ENCODE data around the gene WDFY4. TPM values are rescaled to one million over a fixed set of nuclear protein-coding genes. Genes with fewer than 3 reads are reported as not detected.
"Not testable (repeated sequence)": the region's sequence is repeated elsewhere in the genome, so short reads cannot be mapped to it uniquely, and the experiment has no call there.

WDFY4 gene
- total and polyA plus RNA-seq, 7 experiments from 2014 or later = 0.12 to 39.3 (median 1.5) TPM

- no peaks in the 10 kb centered on the region for H3K36me3 Mint-ChIP-seq
- POLR2A ChIA-PET = no interaction called here
- H3K4me1 Mint-ChIP-seq = peaks cover 7 to 13% (median 9%) of the 10 kb centered on the region in 7 donors
- H3K4me1 ChIP-seq (ENCODE audit: control insufficient read depth in 2 of 2, insufficient read depth in 2 of 2, low read length in 2 of 2) = no peaks in the 10 kb centered on the region
- peaks cover 0 to 32% (median 15%) of the 10 kb centered on the region in 11 donors for H3K9me3 Mint-ChIP-seq
- no peaks in the 10 kb centered on the region for H3K27me3 ChIP-seq (ENCODE audit: control insufficient read depth in 2 of 2, insufficient read depth in 2 of 2, low read length in 2 of 2)
- H3K4me3 Mint-ChIP-seq = no peak overlapping the region
- no peaks in the 10 kb centered on the region for H3K9me3 ChIP-seq (ENCODE audit: control insufficient read depth in 2 of 3, low read length in 3 of 3)
- H3K27me3 Mint-ChIP-seq = peaks cover 15 to 46% (median 39%) of the 10 kb centered on the region in 5 donors
- DNase-seq (no peak), ATAC-seq (no peak)
- H3K27ac Mint-ChIP-seq = no peak overlapping the region
- no peaks in the 10 kb centered on the region for H3K36me3 ChIP-seq (ENCODE audit: control insufficient read depth in 2 of 3, insufficient read depth in 3 of 3, low read length in 3 of 3)
- CTCF ChIA-PET = no interaction called here
- no peak overlapping the region for H3K4me3 ChIP-seq (ENCODE audit: low read length)
- H3K27ac ChIP-seq (ENCODE audit: low read depth, low read length) = no peak overlapping the region
- intact Hi-C loops (cut with micrococcal nuclease) = no loop called here
Observed at GRCh38 chr10:48638739-48639527, 45.7 kb upstream of the WDFY4 start.

- CTCF ChIA-PET = interaction anchor here (0.6 kb wide), 1 partner anchor 240 kb away, joined by 3 read pairs; no protein-coding TSS in a partner anchor
- no peaks in the 10 kb centered on the region for H3K36me3 Mint-ChIP-seq
Observed at GRCh38 chr10:48639632-48640031, 45.0 kb upstream of the WDFY4 start.

GRCh38 chr10:48640326-48640725, 44.3 kb upstream of the WDFY4 start:
- H3K36me3 ChIP-seq (ENCODE audit: control insufficient read depth in 2 of 3, insufficient read depth in 3 of 3, low read length in 3 of 3) = no peaks in the 10 kb centered on the region
- no peak overlapping the region for H3K4me3 Mint-ChIP-seq
- H3K4me3 ChIP-seq (ENCODE audit: low read length) = no peak overlapping the region
- peaks cover 20 to 57% (median 39%) of the 10 kb centered on the region in 5 donors for H3K27me3 Mint-ChIP-seq
- H3K36me3 Mint-ChIP-seq = no peaks in the 10 kb centered on the region
- H3K4me1 ChIP-seq (ENCODE audit: control insufficient read depth in 2 of 2, insufficient read depth in 2 of 2, low read length in 2 of 2) = no peaks in the 10 kb centered on the region
- H3K4me1 Mint-ChIP-seq = peaks cover 0 to 2% (median 0%) of the 10 kb centered on the region in 7 donors
- ChIA-PET POLR2A (interaction anchor here (0.6 kb wide), 1 partner anchor 15 kb away, joined by 3 read pairs; no protein-coding TSS in a partner anchor), CTCF (interaction anchor here (0.6 kb wide), 1 partner anchor 241 kb away, joined by 3 read pairs; no protein-coding TSS in a partner anchor)
- DNase-seq (no peak), ATAC-seq (no peak)
- H3K9me3 ChIP-seq (ENCODE audit: control insufficient read depth in 2 of 3, low read length in 3 of 3) = no peaks in the 10 kb centered on the region
- H3K27ac Mint-ChIP-seq = no peak overlapping the region
- no peak overlapping the region for H3K27ac ChIP-seq (ENCODE audit: low read depth, low read length)
- no peaks in the 10 kb centered on the region for H3K27me3 ChIP-seq (ENCODE audit: control insufficient read depth in 2 of 2, insufficient read depth in 2 of 2, low read length in 2 of 2)
- H3K9me3 Mint-ChIP-seq = peaks cover 0 to 32% (median 15%) of the 10 kb centered on the region in 11 donors
- intact Hi-C loops (cut with micrococcal nuclease) = no loop called here

More at GRCh38 chr10:48639632-48640031, 45.0 kb upstream of the WDFY4 start:
- H3K36me3 ChIP-seq (ENCODE audit: control insufficient read depth in 2 of 3, insufficient read depth in 3 of 3, low read length in 3 of 3) = no peaks in the 10 kb centered on the region
- H3K4me1 ChIP-seq (ENCODE audit: control insufficient read depth in 2 of 2, insufficient read depth in 2 of 2, low read length in 2 of 2) = no peaks in the 10 kb centered on the region
- POLR2A ChIA-PET = no interaction called here
- Mint-ChIP-seq H3K9me3 (peaks cover 0 to 32% (median 15%) of the 10 kb centered on the region in 11 donors), H3K4me3 (no peak overlapping the region), H3K27me3 (peaks cover 15 to 51% (median 39%) of the 10 kb centered on the region in 5 donors), H3K27ac (no peak overlapping the region), H3K4me1 (peaks cover 0 to 7% (median 2%) of the 10 kb centered on the region in 7 donors)
- H3K27me3 ChIP-seq (ENCODE audit: control insufficient read depth in 2 of 2, insufficient read depth in 2 of 2, low read length in 2 of 2) = no peaks in the 10 kb centered on the region
- ATAC-seq (no peak), DNase-seq (no peak)
- H3K27ac ChIP-seq (ENCODE audit: low read depth, low read length) = no peak overlapping the region
- H3K4me3 ChIP-seq (ENCODE audit: low read length) = no peak overlapping the region
- no peaks in the 10 kb centered on the region for H3K9me3 ChIP-seq (ENCODE audit: control insufficient read depth in 2 of 3, low read length in 3 of 3)
- intact Hi-C loops (cut with micrococcal nuclease) = no loop called here

- CTCF ChIA-PET; DNase-seq; H3K4me1 ChIP-seq (ENCODE audit: control insufficient read depth in 2 of 2, insufficient read depth in 2 of 2, low read length in 2 of 2); H3K9me3 ChIP-seq (ENCODE audit: control insufficient read depth in 2 of 3, low read length in 3 of 3); H3K36me3 ChIP-seq (ENCODE audit: control insufficient read depth in 2 of 3, insufficient read depth in 3 of 3, low read length in 3 of 3); H3K4me1 Mint-ChIP-seq; H3K36me3 Mint-ChIP-seq; H3K27ac ChIP-seq (ENCODE audit: low read depth, low read length); H3K4me3 Mint-ChIP-seq; H3K4me3 ChIP-seq (ENCODE audit: low read length); intact Hi-C loops (cut with micrococcal nuclease); H3K27me3 ChIP-seq (ENCODE audit: control insufficient read depth in 2 of 2, insufficient read depth in 2 of 2, low read length in 2 of 2); ATAC-seq; H3K27ac Mint-ChIP-seq: not testable (repeated sequence)
- POLR2A ChIA-PET = interaction anchor here (0.6 kb wide), 1 partner anchor 16 kb away, joined by 3 read pairs; no protein-coding TSS in a partner anchor
- peaks cover 0 to 32% (median 15%) of the 10 kb centered on the region in 11 donors for H3K9me3 Mint-ChIP-seq
- peaks cover 22 to 57% (median 33%) of the 10 kb centered on the region in 5 donors for H3K27me3 Mint-ChIP-seq
Observed at GRCh38 chr10:48641099-48641690, 43.5 kb upstream of the WDFY4 start.

GRCh38 chr10:48645600-48645999, 39.1 kb upstream of the WDFY4 start:
- CTCF ChIA-PET = no interaction called here
- intact Hi-C loops (cut with micrococcal nuclease) = no loop called here

GRCh38 chr10:48647073-48647472, 37.6 kb upstream of the WDFY4 start:
- H3K4me1 Mint-ChIP-seq, POLR2A ChIA-PET: not testable (repeated sequence)

More at GRCh38 chr10:48645600-48645999, 39.1 kb upstream of the WDFY4 start:
- peaks cover 0 to 15% (median 5%) of the 10 kb centered on the region in 11 donors for H3K9me3 Mint-ChIP-seq
- Histone ChIP-seq H3K27me3 (ENCODE audit: control insufficient read depth in 2 of 2, insufficient read depth in 2 of 2, low read length in 2 of 2) (no peaks in the 10 kb centered on the region), H3K4me1 (ENCODE audit: control insufficient read depth in 2 of 2, insufficient read depth in 2 of 2, low read length in 2 of 2) (no peaks in the 10 kb centered on the region), H3K27ac (ENCODE audit: low read depth, low read length) (no peak overlapping the region), H3K36me3 (ENCODE audit: control insufficient read depth in 2 of 3, insufficient read depth in 3 of 3, low read length in 3 of 3) (no peaks in the 10 kb centered on the region), H3K9me3 (ENCODE audit: control insufficient read depth in 2 of 3, low read length in 3 of 3) (no peaks in the 10 kb centered on the region), H3K4me3 (ENCODE audit: low read length) (no peak overlapping the region)
- no peaks in the 10 kb centered on the region for H3K36me3 Mint-ChIP-seq
- POLR2A ChIA-PET = no interaction called here
- no peak overlapping the region for H3K4me3 Mint-ChIP-seq
- DNase-seq (no peak), ATAC-seq (no peak)
- H3K27ac Mint-ChIP-seq = no peak overlapping the region
- H3K4me1 Mint-ChIP-seq = peaks cover 0 to 1% (median 0%) of the 10 kb centered on the region in 7 donors
- peaks cover 6 to 40% (median 14%) of the 10 kb centered on the region in 5 donors for H3K27me3 Mint-ChIP-seq

More at GRCh38 chr10:48647073-48647472, 37.6 kb upstream of the WDFY4 start:
- H3K36me3 Mint-ChIP-seq; H3K9me3 Mint-ChIP-seq; H3K27me3 ChIP-seq (ENCODE audit: control insufficient read depth in 2 of 2, insufficient read depth in 2 of 2, low read length in 2 of 2); intact Hi-C loops (cut with micrococcal nuclease); H3K4me3 ChIP-seq (ENCODE audit: low read length); H3K4me1 ChIP-seq (ENCODE audit: control insufficient read depth in 2 of 2, insufficient read depth in 2 of 2, low read length in 2 of 2); DNase-seq; H3K27ac ChIP-seq (ENCODE audit: low read depth, low read length); H3K4me3 Mint-ChIP-seq; H3K36me3 ChIP-seq (ENCODE audit: control insufficient read depth in 2 of 3, insufficient read depth in 3 of 3, low read length in 3 of 3); ATAC-seq; H3K27ac Mint-ChIP-seq; CTCF ChIA-PET; H3K9me3 ChIP-seq (ENCODE audit: control insufficient read depth in 2 of 3, low read length in 3 of 3): not testable (repeated sequence)
- H3K27me3 Mint-ChIP-seq = peaks cover 10 to 41% (median 23%) of the 10 kb centered on the region in 5 donors
